Glomerular visceral epithelial cell (primary cell): ENCODE data around the gene CYP4F3.
"Not testable (repeated sequence)": the region's sequence is repeated elsewhere in the genome, so short reads cannot be mapped to it uniquely, and the experiment has no call there.

Experiments
- DNase-seq: peaks from one replicate; pipeline ENCODE4 v3.0.0-alpha.2; 2016; ENCODE audit errors: extremely low spot score

The CYP4F3 gene

GRCh38 chr19:15629003-15629880, 11.5 kb upstream of the CYP4F3 start:
- DNase-seq = peak; percentile 69

GRCh38 chr19:15631817-15632216, 8.9 kb upstream of the CYP4F3 start:
- peak; percentile 34 for DNase-seq

GRCh38 chr19:15633082-15633835, 7.4 kb upstream of the CYP4F3 start:
- DNase-seq = no peak

GRCh38 chr19:15634105-15634504, 6.6 kb upstream of the CYP4F3 start:
- no peak for DNase-seq

GRCh38 chr19:15635016-15635805, 5.5 kb upstream of the CYP4F3 start:
- DNase-seq = no peak

- DNase-seq = no peak
These were observed 4.7 kb upstream of the CYP4F3 start for GRCh38 chr19:15636026-15636425.

- no peak for DNase-seq
These were observed 1.1 kb upstream of the CYP4F3 start for GRCh38 chr19:15639596-15639995.

- no peak for DNase-seq
These were observed 354 bp downstream of the CYP4F3 start for GRCh38 chr19:15640904-15641597.

- no peak for DNase-seq
These were observed 1.3 kb downstream of the CYP4F3 start for GRCh38 chr19:15641901-15642491.

GRCh38 chr19:15642807-15643206, 2.1 kb downstream of the CYP4F3 start:
- DNase-seq = no peak

GRCh38 chr19:15643387-15643786, 2.7 kb downstream of the CYP4F3 start:
- DNase-seq = no peak

- DNase-seq = no peak
These were observed 3.5 kb downstream of the CYP4F3 start for GRCh38 chr19:15644066-15644741.

- no peak for DNase-seq
These were observed 4.1 kb downstream of the CYP4F3 start for GRCh38 chr19:15644816-15645215.

- no peak for DNase-seq
These were observed 8.8 kb downstream of the CYP4F3 start for GRCh38 chr19:15649526-15649925.

GRCh38 chr19:15650123-15650522, 9.4 kb downstream of the CYP4F3 start:
- DNase-seq = not testable (repeated sequence)

- no peak for DNase-seq
These were observed 11.1 kb downstream of the CYP4F3 start for GRCh38 chr19:15651791-15652190.

- no peak for DNase-seq
These were observed 12.0 kb downstream of the CYP4F3 start for GRCh38 chr19:15652559-15653278.

GRCh38 chr19:15656467-15656866, 15.8 kb downstream of the CYP4F3 start:
- no peak for DNase-seq

- no peak for DNase-seq
These were observed 22.6 kb downstream of the CYP4F3 start for GRCh38 chr19:15663247-15663646.

GRCh38 chr19:15666186-15666585, 25.5 kb downstream of the CYP4F3 start:
- DNase-seq = no peak
